GM21723 (cell line): Measurements from ENCODE around the gene PDE7B.
"Not testable (repeated sequence)": the region's sequence is repeated elsewhere in the genome, so short reads cannot be mapped to it uniquely, and the experiment has no call there.

Experiments used
- ATAC-seq: cut with Tn5 transposase; IDR thresholded peaks from one replicate; pipeline ENCODE4 v1.9.1; 2021; ENCODE audit warnings: mild to moderate bottlenecking, moderate library complexity; ENCODE audit not compliant: unreplicated experiment

The PDE7B gene

GRCh38 chr6:135842618-135843392, 8.7 kb upstream of the PDE7B start:
- no peak for ATAC-seq

DNA sequence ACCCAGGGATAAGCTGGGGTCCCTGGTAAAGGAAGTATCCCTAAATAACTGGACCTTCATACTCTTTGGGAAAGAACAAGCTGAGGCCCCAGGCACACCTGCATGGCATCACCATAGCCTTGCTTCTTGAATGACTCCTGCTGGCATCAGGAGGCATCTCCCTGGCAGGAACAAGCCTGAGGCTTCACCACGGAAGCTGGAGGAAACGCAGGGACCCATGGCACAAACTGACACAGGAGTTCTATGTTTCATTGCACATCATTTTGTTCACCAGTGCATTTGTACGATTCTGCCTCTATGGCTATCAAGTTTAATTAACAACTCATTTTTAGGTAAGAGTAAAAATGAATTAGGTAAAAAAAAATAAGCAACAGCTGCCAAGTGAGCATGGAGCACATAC, 619 bp upstream of the PDE7B start:
- ATAC-seq = no peak

DNA sequence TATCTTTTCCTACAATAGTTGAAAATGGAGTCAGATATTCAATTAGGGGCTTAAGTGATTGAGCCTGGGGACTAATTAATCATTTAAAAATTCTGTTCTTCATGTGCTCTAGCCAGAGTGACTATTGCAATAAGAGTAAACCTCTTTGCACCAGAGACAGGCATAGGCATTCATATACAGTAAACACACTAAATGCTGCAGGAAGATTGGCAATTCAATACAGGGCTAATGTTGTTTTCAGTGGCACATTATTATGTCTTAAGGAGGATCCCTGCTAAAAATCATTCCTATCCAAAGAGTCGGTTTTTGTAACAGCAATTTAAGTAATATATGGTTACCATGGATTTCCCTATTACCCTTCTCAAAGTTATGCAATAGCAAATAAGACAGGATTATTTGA, 1.2 kb downstream of the PDE7B start:
- ATAC-seq = no peak

DNA sequence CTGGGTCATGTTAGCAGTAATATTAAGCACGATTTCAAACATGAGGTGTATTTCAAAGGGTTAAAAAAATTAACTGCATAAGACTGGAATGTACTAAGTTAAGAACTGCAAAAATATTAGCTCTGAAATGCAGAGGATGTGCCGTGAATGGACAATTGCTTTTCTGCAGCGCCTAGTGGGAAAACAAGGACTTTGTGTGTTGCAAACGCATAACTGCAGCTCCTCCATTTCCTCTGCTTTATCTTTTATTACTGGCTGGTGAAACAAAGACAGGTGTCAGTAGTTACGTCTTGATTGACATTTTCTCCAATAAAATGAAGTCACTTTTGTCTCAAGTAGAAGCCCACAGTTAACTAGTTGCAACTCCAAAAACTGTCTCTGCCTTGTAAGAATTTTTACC, 1.7 kb downstream of the PDE7B start:
- no peak for ATAC-seq

GRCh38 chr6:135853986-135854385, 2.5 kb downstream of the PDE7B start:
- ATAC-seq = no peak

DNA sequence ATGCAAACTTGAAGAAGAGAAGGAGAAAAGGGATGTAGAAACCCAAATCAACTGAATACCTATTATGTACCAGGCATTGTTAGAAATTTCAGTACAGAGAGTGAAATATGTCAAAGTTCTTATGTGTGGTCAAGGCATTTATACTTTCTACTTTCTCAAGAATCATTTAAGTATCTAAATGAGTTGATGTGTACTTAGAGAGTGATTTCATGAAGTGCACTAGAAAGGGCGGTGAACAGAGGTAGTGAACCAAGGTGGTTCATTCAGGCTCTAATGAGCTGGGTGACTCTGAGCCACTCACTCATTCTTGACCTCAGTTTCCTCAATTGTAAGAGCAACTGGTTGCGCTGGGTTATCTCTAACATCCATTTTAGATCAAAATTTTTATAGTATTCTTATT, 3.3 kb downstream of the PDE7B start:
- ATAC-seq = no peak

GRCh38 chr6:135858931-135859330, 7.4 kb downstream of the PDE7B start:
- ATAC-seq = no peak

DNA sequence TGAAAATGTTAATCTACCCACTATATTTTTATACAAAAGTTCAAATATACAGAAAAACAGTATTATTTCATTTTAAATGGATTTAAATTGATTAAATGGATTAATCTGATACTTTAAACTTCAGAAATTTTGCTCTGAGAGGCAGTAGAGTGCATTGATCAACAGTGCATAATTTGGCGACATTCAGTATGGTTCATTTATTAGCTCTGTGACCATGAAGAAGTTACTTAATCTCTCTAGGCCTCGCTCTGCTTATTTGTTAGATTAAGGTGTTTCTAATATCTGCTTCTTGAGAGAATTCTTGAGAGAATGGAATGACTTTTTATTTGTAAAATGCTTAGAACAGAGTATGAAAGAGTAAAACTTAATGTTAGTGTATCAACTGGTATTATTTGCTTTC, 8.9 kb downstream of the PDE7B start:
- no peak for ATAC-seq

DNA sequence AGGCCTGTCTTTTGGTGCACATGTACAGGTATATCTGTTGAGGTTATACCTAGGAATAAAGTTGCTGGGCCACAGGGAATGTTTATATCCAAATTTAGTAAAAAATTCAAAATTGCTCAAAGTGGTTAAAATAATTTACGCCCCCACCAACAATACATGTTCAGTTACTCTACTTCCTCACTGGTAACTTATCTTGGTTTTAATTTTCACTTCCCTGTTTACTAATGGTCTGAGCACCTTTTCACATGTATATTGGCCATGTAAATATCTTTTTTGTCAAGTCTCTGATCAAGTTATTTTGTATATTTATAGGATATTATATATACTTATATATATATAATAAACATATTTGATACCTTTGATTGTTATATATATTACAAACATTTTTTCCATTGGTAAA, 9.7 kb downstream of the PDE7B start:
- peak; percentile 81 for ATAC-seq

- ATAC-seq = not testable (repeated sequence)
Measured at GRCh38 chr6:135864929-135865328, 13.4 kb downstream of the PDE7B start.

GRCh38 chr6:135866445-135867123, 15.1 kb downstream of the PDE7B start:
- no peak for ATAC-seq

DNA sequence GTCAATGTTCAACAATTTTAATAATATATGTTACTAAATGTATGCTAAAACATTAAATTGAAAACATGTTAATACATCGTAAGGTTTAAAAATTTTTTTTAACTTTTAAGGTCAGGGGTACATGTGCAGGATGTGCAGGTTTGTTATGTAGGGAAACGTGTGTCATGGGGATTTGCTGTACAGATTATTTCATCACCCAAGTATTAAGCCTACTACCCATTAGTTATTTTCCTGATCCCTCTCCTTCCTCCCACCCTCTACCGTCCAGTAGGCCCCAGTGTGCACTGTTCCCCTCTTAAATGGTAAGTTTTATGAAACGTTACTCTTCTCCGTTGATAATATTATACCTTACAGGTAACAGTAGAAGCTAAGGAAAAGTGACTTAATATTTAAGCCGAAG, 15.8 kb downstream of the PDE7B start:
- no peak for ATAC-seq

- ATAC-seq = no peak
Measured at GRCh38 chr6:135869857-135870256, 18.4 kb downstream of the PDE7B start.

- ATAC-seq = no peak
Measured at GRCh38 chr6:135870722-135871121, 19.2 kb downstream of the PDE7B start.

DNA sequence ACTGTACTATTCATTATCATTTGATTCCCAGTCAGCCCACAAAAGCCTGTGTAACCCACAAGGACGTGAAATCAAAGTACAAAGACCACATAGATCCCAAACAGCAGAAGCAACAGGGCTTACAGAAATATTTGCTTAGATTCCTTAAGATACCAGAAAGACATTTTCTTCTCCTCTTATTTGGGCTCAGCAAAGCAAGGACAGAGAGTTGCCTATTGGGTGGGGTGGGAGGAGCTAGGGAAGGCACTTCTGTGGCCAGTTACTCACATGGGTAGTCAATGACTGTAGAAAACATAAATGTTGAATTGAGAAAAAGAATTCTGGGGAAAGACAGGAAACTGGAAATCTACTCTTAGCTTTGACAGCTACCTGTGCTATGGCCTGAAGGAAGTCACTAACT, 19.8 kb downstream of the PDE7B start:
- no peak for ATAC-seq

DNA sequence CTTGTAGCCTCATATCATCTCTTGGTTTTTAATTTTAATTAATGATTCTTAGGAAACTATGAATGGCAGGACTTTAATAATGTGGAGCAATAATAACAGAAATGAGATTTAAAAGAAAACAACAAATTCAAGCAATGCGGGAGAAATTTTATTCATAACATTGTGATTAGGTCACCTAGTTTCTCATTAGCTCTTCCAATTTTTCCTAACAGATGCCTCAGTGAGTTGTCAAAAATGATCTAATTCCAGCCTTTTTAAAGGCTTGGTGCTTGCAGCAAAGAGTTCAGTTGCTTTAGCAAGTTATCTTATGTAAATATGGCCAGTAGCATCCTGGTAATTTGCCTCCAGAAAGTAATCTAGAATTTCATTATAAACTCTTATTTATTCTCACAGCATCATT, 20.4 kb downstream of the PDE7B start:
- ATAC-seq = no peak

DNA sequence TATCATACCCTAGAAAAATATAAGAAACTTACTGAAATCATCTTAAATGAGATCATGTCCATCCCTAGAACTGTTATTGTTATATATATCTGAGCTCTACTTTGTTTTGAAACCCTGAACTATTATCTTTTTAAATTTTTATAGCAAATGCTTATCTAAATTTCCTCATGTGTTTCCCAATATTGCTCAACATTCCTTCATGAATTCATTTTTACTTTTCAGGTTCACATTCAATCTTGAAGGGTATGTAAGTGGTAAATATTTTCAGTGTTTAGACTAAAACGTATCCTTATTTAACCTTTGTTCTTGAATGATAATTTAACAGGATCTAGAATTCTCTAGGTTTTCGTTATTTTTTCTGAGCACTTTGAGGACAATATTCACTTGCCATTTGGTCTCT, 23.9 kb downstream of the PDE7B start:
- ATAC-seq = no peak

DNA sequence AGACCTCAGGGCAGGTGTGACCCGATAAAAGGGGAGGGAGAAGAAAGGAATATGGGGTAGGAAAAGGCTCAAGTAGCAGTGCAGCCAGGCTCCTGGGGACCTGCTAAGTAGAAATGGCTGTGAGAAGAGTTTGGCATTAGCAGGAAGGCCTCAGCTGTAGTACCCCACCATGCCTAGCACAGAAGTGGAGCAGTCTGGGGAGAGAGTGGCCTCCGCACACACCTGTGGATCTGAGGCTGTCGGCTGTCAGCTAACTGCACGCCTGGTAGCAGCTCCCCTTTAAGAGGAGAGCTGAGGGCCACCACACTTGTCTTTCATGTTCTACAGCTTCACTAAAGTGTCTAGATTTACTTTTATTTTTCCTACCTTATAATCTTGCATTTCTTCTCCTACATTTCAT, 24.6 kb downstream of the PDE7B start:
- ATAC-seq = no peak

DNA sequence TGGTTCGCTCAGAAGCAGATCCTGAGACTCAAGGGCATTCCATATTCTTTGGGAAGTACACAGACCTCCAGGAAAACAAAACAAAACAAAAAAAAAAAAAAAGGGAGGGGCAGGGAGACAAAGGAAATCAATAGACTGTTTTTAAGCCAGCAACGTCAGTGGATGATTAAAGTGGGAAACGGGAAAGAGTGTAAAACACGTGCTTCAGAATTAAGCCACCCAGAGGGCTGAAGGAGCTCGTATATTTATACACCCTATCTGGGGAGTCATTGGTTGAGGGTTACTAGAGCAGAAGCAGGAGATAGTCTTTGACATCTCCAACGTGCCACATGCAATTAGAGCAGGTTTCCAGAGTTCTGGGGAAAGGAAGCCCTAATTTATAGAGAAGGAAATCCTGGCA, 26.2 kb downstream of the PDE7B start:
- no peak for ATAC-seq

- peak; percentile 96 for ATAC-seq
Measured at GRCh38 chr6:135880066-135880972, 28.8 kb downstream of the PDE7B start.

- ATAC-seq = no peak
Measured at GRCh38 chr6:135883045-135883444, 31.5 kb downstream of the PDE7B start.

- no peak for ATAC-seq
Measured at GRCh38 chr6:135883536-135883935, 32.0 kb downstream of the PDE7B start.
